Body of pancreas (tissue), 4 donors: Measurements from ENCODE around the gene PPP3R2.

Experiments
- CTCF ChIP-seq, 7 experiments: fragments of 450-650 bp in 4 of 7; fragments of 200-600 bp in 3 of 7; sonication (generic) in 3 of 7; IDR thresholded peaks; one replicate each; pipeline ENCODE4 v1.5.1; 2016 to 2019; ENCODE audit warnings: antibody characterized with exemption in 7 of 7
- POLR2A ChIP-seq, 3 donors: fragments of 450-650 bp; IDR thresholded peaks; one replicate each; pipeline ENCODE4 v1.6.1; 2016; ENCODE audit warnings: antibody characterized with exemption in 3 of 3, mild to moderate bottlenecking in 2 of 3

- no peak for TF ChIP-seq POLR2A (IDR thresholded peaks at IDR 0.05)
- TF ChIP-seq CTCF (IDR thresholded peaks at IDR 0.05), result no peak
Measured at GRCh38 chr9:101579711-101580545, 14.8 kb downstream of the PPP3R2 start.
